RWPE1 (cell line): ENCODE results near the gene MRPL45.

Source experiments
- CTCF ChIA-PET: fragments of 350-600 bp; sonication (Branson Sonifier 250); formaldehyde crosslinking; extraction: SDS; loops from one replicate; lab custom pipeline; 2021; lab: Yijun Ruan, JAX
- POLR2A ChIA-PET: fragments of 400-600 bp; formaldehyde crosslinking; extraction: SDS; loops from one replicate; lab custom pipeline; 2020; ENCODE audit warnings: antibody characterized with exemption; ENCODE audit not compliant: low non-redundant PET; lab: Yijun Ruan, JAX
- DNase-seq: peaks from one replicate; pipeline ENCODE4 v3.0.0; 2012; ENCODE audit warnings: low spot score
- H3K27ac ChIP-seq: fragments of 450-650 bp; 2 replicates; pipeline ENCODE4 v1.5.1; 2017
- TF ChIP-seq, protein P1 (sequence below): fragments of 450-650 bp; conservative IDR thresholded peaks from 2 replicates; pipeline ENCODE4 v1.5.1; 2017; ENCODE audit warnings: low read depth, mild to moderate bottlenecking

The MRPL45 gene

DNA sequence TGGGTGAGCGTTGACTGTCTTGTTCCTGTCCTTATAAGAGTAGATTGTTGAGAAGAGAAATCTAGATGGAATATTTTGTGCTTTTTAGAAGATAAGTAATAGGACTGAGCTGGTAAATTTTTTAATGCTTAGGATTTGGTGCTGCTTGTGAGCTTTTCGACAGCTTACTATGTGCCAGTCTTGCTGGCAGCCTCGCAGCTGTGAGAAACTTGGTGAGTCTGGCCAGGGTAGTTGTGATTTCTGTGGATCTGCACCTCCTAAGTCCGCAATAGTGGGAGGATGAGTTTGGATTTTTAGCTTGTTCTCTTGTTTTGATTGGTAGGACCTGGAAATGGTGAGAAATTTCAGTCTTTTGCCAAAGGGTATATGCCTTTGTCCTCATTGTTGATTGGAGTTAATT is 58.3 kb downstream of the MRPL45 start:
- no peak for DNase-seq
- no peak overlapping the region for H3K27ac ChIP-seq
- TF ChIP-seq, protein P1, sequence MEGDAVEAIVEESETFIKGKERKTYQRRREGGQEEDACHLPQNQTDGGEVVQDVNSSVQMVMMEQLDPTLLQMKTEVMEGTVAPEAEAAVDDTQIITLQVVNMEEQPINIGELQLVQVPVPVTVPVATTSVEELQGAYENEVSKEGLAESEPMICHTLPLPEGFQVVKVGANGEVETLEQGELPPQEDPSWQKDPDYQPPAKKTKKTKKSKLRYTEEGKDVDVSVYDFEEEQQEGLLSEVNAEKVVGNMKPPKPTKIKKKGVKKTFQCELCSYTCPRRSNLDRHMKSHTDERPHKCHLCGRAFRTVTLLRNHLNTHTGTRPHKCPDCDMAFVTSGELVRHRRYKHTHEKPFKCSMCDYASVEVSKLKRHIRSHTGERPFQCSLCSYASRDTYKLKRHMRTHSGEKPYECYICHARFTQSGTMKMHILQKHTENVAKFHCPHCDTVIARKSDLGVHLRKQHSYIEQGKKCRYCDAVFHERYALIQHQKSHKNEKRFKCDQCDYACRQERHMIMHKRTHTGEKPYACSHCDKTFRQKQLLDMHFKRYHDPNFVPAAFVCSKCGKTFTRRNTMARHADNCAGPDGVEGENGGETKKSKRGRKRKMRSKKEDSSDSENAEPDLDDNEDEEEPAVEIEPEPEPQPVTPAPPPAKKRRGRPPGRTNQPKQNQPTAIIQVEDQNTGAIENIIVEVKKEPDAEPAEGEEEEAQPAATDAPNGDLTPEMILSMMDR, result no peak
- POLR2A ChIA-PET, result no interaction called here
- CTCF ChIA-PET, result interaction anchor here (0.6 to 1.2 kb wide), 5 partner anchors 35 to 486 kb away, joined by 3 to 5 read pairs (median 4); a partner anchor contains a TSS

DNA sequence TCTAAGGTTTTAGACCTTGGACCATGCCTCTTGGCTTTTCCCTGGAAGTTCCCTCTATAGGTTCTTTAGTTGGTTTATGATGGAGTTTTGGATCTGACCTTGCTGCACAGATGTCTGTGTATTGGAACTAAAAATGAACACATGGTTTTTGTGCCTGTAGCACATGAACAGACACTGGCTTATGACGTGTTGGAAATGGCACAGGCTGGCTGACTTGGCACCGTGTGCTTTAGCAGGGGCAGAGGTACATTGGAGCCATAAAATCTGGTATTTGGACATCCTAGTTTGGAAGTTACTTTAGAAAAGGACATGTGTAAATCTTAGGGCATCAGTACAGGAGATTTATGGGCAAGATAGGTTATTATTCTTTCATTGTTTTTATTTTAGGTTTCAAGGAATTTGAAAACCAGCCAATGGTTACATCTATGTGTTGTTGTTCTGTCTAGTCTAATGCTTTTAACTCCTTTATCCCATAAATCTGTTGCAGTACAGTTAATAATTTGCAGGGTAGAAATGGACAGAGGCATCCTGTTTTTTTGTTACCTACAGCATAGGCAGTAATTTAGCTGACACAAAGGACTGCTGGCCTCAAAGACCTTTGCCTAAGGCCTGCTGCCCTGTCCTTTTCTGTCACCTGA is 60.6 kb downstream of the MRPL45 start:
- DNase-seq, result no peak
- TF ChIP-seq, protein P1, result no peak
- ChIA-PET POLR2A (no interaction called here), CTCF (no interaction called here)
- H3K27ac ChIP-seq, result no peak overlapping the region

DNA sequence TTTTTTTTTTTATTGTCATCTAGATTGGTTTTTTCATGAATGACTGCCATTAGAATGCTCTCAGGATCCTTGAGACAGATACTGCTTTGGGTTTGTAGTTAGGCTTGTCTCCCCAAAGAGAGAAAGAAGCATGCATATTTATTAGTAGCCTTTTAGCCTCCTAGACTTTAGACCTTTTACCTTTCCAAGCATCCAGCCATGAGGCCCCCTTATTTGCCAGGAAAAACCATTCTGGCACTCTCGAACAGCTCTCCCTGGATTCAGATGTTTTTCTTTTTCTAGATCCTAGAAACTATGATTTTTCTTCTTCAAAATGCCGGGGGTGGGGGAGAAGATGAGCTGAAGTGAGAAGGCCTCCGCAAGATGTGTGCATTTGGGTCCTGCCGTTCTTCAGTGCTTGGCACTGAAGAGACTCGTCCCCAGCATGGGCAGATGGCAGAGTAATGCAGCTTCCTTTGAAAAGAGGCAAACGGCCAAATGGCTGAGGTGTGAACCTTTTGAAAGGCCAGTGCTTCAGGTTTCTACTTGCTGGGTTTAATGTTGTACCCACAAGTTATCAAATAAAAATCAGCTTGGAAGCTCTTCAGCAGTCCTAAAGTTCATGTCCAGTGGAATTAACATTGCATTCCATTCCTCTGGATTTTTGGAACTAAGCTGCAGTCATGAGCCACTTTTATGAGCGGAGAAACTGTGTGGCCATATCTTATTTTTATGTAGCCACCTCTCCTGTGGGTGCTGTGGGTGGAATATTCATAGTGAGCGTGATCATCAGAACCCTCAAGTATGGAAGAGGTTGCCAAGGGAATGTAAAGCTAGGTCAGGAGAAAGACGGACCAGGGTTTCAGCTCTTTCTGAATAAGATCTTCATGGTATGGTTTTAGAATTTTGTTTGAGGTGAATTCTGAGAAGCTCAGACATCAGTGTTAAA is 61.9 kb downstream of the MRPL45 start:
- CTCF ChIA-PET, result interaction anchor here (0.7 to 1.9 kb wide), 2 partner anchors 10 to 29 kb away, joined by 3 to 11 read pairs; no protein-coding TSS in a partner anchor
- DNase-seq, result no peak
- POLR2A ChIA-PET, result no interaction called here
- peak overlapping the region; percentile 82 for H3K27ac ChIP-seq
- TF ChIP-seq, protein P1, result no peak

DNA sequence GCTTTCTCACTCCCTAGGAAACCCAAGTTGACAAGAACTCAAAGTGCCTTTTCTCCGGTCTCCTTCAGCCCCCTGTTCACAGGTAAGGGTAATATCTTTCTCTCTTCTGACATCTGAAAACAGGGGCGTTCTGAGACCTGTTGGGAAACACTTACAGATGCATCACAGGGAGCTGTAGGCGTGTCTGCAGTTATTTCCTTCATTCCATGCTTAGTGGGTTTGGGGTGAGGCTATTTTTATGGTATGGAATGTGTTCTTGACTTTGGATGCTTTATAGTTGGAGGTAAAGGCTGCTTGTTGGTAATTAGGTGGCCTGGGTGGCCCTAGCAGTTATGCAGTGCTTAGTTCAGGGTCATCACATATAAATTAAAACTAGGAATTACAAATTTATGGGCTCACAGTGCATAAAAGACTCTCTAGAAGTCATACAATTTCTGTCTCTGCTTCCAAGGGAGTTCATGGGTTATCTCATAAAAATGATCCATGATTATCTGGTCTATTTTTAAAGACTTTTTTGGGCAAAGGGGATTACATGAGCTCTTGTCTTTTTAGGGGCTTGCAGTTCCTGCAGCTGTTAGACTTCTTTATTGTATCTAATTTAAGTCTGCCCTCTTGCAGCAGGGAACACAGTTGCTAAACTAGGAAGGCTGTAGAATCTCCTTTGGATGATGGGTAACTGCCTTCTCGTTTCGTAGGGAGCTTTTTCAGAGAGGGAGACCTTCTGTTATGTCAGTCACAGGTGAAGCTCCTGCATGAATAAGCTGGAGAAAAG is 64.9 kb downstream of the MRPL45 start:
- POLR2A ChIA-PET, result no interaction called here
- CTCF ChIA-PET, result interaction anchor here (0.5 to 1.2 kb wide), 3 partner anchors 9 to 569 kb away, joined by 3 to 4 read pairs (median 3); no protein-coding TSS in a partner anchor
- H3K27ac ChIP-seq, result no peak overlapping the region

DNA sequence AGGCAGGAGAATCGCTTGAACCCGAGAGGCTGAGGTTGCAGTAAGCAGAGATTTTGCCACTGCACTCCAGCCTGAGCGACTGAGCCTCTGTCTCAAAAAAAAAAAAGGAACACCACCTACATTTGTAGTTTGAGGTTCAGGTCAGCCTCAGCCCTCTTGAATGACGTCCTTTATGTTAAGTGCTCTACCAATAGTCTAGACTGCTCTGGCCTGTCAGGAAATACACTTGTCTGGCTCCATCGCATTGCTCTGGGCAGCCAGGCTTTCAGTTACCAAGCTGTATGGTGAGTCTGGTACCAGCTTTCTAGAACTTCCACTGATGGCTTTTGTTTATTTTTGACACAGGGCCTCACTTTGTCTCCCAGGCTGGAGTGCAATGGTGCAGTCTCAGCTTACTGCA is 66.0 kb downstream of the MRPL45 start:
- ChIA-PET CTCF (interaction anchor here (1.2 kb wide), 1 partner anchor 14 kb away, joined by 3 read pairs; no protein-coding TSS in a partner anchor), POLR2A (no interaction called here)
- no peak for DNase-seq
- H3K27ac ChIP-seq, result no peak overlapping the region
- TF ChIP-seq, protein P1, result no peak

More for the DNA sequence above, 64.9 kb downstream of the MRPL45 start:
- TF ChIP-seq, protein P1, result no peak
- DNase-seq, result peak; percentile 72
